Measurements from ENCODE around the gene ETNK2. TPM values are rescaled to one million over a fixed set of nuclear protein-coding genes. Genes with fewer than 3 reads are reported as not detected.

ETNK2 gene
- total and polyA plus RNA-seq, 5 donors = 4.5 to 7.2 (median 5.4) TPM

DNA sequence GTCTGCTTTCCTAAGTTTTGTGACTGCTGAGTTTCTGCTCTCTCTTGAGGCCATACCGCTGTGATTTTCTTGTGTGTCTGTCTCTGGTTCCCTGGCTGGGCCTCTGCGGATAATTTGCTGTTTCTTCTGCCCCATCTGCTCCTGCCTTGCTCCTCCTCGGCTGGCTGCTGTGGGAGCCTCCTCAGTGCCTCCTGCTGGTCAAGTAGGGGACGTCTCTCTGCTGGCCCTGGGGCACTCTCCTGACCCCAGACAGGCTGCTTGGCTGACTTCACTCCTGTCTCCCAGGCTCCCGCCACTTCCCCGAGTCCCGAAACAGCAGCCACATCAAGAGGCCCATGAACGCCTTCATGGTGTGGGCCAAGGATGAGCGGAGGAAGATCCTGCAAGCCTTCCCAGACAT lies 28.5 kb downstream of the ETNK2 start:
- no peaks in the 10 kb centered on the region for H3K9me3 ChIP-seq (ENCODE audit: control insufficient read depth, low read length)
- DNase-seq (no peak), ATAC-seq (no peak)
- WGBS = 71% methylated on average over 9 of the region's 9 CpGs
- H3K27ac ChIP-seq (ENCODE audit: low read length) = no peak overlapping the region
- no peak overlapping the region for H3K4me3 ChIP-seq (ENCODE audit: low read length)
- H3K4me1 ChIP-seq (ENCODE audit: control insufficient read depth, insufficient read depth, low read length) = peaks cover 4% of the 10 kb centered on the region
- no peaks in the 10 kb centered on the region for H3K27me3 ChIP-seq (ENCODE audit: control insufficient read depth, insufficient read depth)
- intact Hi-C loops (cut with DNase I) = loop anchor here in 1 of 4 donors (2.0 kb wide), 1 partner anchor 47 kb away; no protein-coding TSS in a partner anchor

DNA sequence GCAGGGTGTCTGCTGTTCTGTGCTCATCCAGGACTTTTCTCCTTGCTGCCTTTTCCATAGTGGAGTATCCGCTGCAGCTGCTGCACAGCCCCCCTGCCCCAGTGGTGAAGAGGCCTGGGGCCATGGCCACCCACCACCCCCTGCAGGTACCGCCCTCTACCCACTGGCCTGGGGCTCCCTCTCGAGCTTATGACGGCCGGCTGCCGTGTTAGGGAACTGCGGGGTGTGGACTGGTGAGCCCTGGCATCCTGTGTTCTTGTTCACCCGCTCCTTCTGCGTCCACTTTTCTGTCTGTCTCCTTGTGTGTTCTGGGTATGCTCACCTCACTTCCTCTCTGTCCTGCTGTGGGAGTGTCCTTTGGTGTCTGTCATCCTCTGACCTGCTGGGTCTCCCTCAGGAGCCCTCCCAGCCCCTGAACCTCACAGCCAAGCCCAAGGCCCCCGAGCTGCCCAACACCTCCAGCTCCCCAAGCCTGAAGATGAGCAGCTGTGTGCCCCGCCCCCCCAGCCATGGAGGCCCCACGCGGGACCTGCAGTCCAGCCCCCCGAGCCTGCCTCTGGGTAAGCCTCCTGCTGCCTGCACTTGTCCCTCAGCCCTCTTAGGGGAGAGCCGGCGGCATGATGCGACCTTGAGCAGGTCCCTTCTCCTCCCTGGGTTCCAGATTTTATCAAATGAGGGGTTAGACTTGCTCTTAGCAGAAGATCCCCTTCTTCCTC lies 29.8 kb downstream of the ETNK2 start:
- Histone ChIP-seq H3K27me3 (ENCODE audit: control insufficient read depth, insufficient read depth) (no peaks in the 10 kb centered on the region), H3K9me3 (ENCODE audit: control insufficient read depth, low read length) (no peaks in the 10 kb centered on the region), H3K4me3 (ENCODE audit: low read length) (no peak overlapping the region), H3K4me1 (ENCODE audit: control insufficient read depth, insufficient read depth, low read length) (peaks cover 3% of the 10 kb centered on the region), H3K27ac (ENCODE audit: low read length) (no peak overlapping the region)
- intact Hi-C loops (cut with DNase I) = loop anchor here in 1 of 4 donors (2.0 kb wide), 1 partner anchor 45 kb away; no protein-coding TSS in a partner anchor
- ATAC-seq (no peak), DNase-seq (no peak)
- 93% methylated on average over 17 of the region's 17 CpGs for WGBS

DNA sequence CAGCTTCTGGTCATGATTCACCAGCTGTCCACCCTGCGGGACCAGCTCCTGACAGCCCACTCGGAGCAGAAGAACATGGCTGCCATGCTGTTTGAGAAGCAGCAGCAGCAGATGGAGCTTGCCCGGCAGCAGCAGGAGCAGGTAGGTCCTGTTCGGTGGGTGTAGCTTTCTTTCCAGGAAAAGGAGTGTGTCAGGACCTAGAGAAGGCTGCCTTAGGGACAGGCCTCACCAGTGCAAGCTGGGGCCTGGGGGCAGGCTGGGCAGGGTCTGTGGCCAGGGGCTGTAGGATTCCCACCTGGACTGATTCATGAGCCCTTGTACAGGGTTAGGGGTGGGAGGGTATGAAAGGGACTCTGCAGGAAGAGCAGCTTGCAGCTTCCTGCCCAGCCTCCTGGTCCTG lies 35.3 kb downstream of the ETNK2 start:
- WGBS = 93% methylated on average over 4 of the region's 4 CpGs
- intact Hi-C loops (cut with DNase I) = no loop called here
- ATAC-seq = no peak
- H3K4me1 ChIP-seq (ENCODE audit: control insufficient read depth, insufficient read depth, low read length) = no peaks in the 10 kb centered on the region
- H3K27ac ChIP-seq (ENCODE audit: low read length) = no peak overlapping the region
- H3K27me3 ChIP-seq (ENCODE audit: control insufficient read depth, insufficient read depth) = no peaks in the 10 kb centered on the region
- no peak overlapping the region for H3K4me3 ChIP-seq (ENCODE audit: low read length)
- no peaks in the 10 kb centered on the region for H3K9me3 ChIP-seq (ENCODE audit: control insufficient read depth, low read length)
- no peak for DNase-seq

DNA sequence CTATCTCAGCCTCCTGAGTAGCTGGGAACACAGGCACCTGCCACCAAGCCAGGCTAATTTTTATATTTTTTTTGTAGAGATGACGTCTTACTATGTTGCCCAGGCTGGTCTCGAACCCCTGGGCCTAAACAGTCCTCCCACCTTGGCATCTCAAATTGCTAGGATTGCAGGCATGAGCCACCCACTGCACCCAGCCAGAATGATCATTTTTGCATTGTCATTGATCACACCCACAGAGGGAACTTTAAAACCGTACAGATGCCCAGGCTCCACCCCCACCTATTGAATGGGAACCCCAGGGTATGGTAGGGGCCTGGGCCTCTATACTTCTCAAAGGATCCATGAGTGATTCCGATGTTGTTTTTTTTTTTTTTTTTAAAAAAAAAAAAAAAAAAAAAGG lies 36.7 kb downstream of the ETNK2 start:
- H3K9me3 ChIP-seq (ENCODE audit: control insufficient read depth, low read length) = no peaks in the 10 kb centered on the region
- ATAC-seq (no peak), DNase-seq (no peak)
- intact Hi-C loops (cut with DNase I) = no loop called here
- H3K27ac ChIP-seq (ENCODE audit: low read length) = no peak overlapping the region
- 83% methylated on average over 4 of the region's 4 CpGs for WGBS
- no peaks in the 10 kb centered on the region for H3K27me3 ChIP-seq (ENCODE audit: control insufficient read depth, insufficient read depth)
- H3K4me3 ChIP-seq (ENCODE audit: low read length) = no peak overlapping the region
- H3K4me1 ChIP-seq (ENCODE audit: control insufficient read depth, insufficient read depth, low read length) = no peaks in the 10 kb centered on the region

DNA sequence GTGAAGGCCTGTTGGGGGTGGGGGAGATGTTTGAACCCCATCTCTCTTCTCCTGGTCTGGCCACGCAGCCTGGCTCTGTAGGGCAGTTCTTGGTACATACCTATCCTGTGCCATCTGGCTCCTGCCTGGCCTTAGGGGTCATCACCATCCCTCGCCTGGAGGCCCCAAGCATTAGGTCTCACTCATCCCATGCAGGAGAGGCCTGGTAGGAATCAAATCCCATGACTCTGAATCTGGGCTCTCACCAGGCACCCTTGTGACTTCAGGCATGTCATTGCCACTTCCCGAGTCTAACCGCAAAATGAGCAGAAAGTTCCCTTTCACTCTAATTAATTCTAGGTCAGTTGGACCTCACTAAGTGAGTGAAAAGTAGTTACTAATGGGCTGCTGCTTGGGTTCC lies 37.2 kb downstream of the ETNK2 start:
- ATAC-seq (no peak), DNase-seq (peak in 1 of 3 donors; percentile 10)
- intact Hi-C loops (cut with DNase I) = no loop called here
- H3K9me3 ChIP-seq (ENCODE audit: control insufficient read depth, low read length) = no peaks in the 10 kb centered on the region
- WGBS = 90% methylated on average over 4 of the region's 4 CpGs
- no peaks in the 10 kb centered on the region for H3K27me3 ChIP-seq (ENCODE audit: control insufficient read depth, insufficient read depth)
- H3K4me3 ChIP-seq (ENCODE audit: low read length) = no peak overlapping the region
- H3K4me1 ChIP-seq (ENCODE audit: control insufficient read depth, insufficient read depth, low read length) = no peaks in the 10 kb centered on the region
- H3K27ac ChIP-seq (ENCODE audit: low read length) = no peak overlapping the region

DNA sequence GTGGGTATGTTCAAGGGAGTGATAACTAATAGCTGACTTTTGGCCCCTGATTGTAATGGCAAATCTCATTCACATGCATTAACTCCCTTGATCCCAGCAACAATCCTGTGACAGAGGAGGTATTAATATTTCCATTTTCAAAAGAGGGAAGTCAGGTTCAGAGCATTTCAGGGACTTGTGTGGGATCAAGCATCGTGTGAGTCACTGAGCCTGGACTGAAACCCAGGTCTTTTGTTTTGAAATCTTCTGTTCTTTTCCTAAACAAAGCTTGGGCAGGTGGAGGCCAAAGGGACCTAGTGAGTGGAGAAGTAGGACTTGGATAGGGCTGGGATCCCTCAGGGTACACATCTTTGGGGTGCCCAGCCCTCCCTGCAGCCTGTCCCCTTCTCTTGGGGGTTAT lies 37.9 kb downstream of the ETNK2 start:
- no peaks in the 10 kb centered on the region for H3K9me3 ChIP-seq (ENCODE audit: control insufficient read depth, low read length)
- H3K4me1 ChIP-seq (ENCODE audit: control insufficient read depth, insufficient read depth, low read length) = no peaks in the 10 kb centered on the region
- H3K27ac ChIP-seq (ENCODE audit: low read length) = no peak overlapping the region
- intact Hi-C loops (cut with DNase I) = no loop called here
- no peak for DNase-seq
- no peaks in the 10 kb centered on the region for H3K27me3 ChIP-seq (ENCODE audit: control insufficient read depth, insufficient read depth)
- no peak for ATAC-seq
- no peak overlapping the region for H3K4me3 ChIP-seq (ENCODE audit: low read length)
- WGBS = 77% methylated on average over 1 of the region's 1 CpG

DNA sequence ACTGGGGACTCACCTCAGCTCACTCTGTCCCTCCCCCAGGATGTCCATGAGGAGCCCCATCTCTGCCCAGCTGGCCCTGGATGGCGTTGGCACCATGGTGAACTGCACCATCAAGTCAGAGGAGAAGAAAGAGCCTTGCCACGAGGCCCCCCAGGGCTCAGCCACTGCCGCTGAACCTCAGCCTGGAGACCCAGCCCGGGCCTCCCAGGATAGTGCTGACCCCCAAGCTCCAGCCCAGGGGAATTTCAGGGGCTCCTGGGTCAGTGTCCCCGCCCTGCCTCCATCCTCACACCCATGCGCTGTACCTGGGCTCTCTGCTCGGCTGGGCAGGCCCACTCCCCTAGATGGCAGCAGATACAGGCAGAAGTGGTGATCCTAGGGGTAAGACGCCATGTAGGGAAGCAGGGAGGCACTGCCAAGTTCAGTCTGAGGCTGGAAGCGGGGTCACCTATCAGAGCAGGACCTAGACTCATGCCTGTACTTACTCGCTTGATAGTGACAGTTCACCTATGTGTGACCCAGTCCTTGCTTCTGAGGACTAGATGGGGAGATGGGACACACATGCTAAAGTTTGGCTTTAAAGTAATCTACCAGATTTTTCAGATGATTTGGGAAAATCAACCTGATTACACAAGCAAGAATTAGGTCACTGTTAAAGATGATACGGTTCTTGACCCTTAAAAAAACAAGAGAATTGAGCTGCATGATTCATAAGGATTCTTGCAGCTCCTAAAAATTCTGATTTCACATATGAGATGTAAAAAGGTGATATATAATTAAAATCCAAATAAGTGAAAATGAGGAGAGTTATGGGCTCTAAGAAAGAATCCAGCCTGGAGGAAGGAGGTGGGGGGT lies 38.7 kb downstream of the ETNK2 start:
- WGBS = 83% methylated on average over 11 of the region's 11 CpGs
- H3K4me1 ChIP-seq (ENCODE audit: control insufficient read depth, insufficient read depth, low read length) = peaks cover 4% of the 10 kb centered on the region
- no peaks in the 10 kb centered on the region for H3K9me3 ChIP-seq (ENCODE audit: control insufficient read depth, low read length)
- H3K27me3 ChIP-seq (ENCODE audit: control insufficient read depth, insufficient read depth) = no peaks in the 10 kb centered on the region
- no peak overlapping the region for H3K4me3 ChIP-seq (ENCODE audit: low read length)
- H3K27ac ChIP-seq (ENCODE audit: low read length) = no peak overlapping the region
- ATAC-seq = peak in 1 of 2 donors; percentile 29
- intact Hi-C loops (cut with DNase I) = no loop called here
- no peak for DNase-seq

DNA sequence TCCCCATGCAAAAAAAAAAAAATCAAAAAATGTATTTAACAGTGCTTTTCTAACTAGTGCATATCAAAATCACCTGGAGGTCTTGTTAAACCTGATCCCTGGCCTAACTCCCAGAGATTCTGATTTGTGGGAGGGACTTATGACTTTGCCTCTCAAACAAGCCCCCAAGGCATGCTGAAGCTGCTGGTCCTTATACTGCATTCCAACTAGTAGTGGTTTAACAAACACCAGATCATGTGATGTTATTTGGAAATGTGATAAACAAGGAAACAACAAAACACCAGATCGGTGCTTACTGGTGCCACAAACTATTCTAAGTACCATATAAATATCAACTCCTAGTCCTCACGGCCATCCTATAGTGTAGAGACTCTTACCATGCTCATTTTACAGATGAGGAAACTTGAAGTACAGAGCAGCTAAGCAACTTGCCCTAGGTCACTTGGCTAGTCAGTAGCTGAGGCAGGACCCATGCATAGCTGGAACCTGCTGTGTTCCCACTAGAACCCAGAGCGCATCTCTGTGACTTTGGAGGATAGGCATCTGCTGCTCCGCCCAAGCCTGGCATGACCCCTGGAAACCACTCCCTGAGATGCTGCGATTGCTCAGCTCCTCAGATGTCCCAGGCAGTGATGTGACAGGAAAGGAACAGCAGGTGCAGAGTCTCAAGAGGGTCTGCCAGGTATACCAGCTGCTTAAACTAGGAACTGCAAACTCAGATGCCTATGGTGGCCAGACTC lies 40.8 kb downstream of the ETNK2 start:
- DNase-seq (no peak), ATAC-seq (no peak)
- no peaks in the 10 kb centered on the region for H3K9me3 ChIP-seq (ENCODE audit: control insufficient read depth, low read length)
- intact Hi-C loops (cut with DNase I) = no loop called here
- H3K27me3 ChIP-seq (ENCODE audit: control insufficient read depth, insufficient read depth) = no peaks in the 10 kb centered on the region
- WGBS = 83% methylated on average over 5 of the region's 5 CpGs
- no peak overlapping the region for H3K27ac ChIP-seq (ENCODE audit: low read length)
- H3K4me1 ChIP-seq (ENCODE audit: control insufficient read depth, insufficient read depth, low read length) = peaks cover 8% of the 10 kb centered on the region
- H3K4me3 ChIP-seq (ENCODE audit: low read length) = no peak overlapping the region

DNA sequence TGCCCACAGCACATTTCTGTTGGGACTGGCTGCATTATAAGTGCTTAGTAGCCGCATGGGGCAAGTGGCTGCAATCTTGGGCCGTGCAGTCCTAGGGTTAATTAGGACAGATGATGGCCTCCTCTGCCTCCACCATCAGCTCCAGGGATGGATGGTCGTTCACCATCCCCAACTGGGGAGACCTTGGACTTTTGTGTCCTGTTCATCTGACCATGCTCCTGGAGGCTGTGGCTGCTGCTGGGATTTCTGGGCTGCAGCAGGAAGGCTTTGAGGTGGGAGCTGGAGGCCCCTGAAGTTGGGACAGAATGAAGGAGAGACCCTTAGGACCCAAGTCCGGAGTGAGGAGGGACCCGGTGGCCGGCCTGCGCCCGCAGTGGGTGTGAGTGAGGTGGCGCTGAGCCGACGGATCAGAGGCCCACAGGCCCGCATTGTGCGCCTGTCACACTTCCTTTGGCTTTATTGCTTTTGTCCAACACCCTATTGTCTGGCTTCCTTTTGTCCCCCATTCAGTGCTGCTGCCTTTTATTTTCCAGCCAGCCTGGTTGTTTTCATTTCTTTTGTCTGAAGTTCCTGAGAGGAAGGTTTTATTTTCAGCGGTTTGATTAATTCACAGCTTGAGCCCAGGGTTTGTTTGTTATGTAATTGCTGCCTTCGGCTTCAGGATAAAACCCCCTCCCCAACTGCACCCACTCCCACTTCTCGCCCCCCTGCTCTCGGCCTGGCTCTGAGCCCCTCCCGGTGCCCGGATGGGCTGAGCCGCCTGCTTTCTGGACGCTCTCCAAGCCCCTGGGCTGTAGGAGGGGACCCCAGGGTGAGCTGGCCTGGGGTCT lies 43.3 kb downstream of the ETNK2 start:
- 46% methylated on average over 21 of the region's 21 CpGs for WGBS
- Histone ChIP-seq H3K9me3 (ENCODE audit: control insufficient read depth, low read length) (no peaks in the 10 kb centered on the region), H3K4me1 (ENCODE audit: control insufficient read depth, insufficient read depth, low read length) (peaks cover 15% of the 10 kb centered on the region), H3K27me3 (ENCODE audit: control insufficient read depth, insufficient read depth) (no peaks in the 10 kb centered on the region), H3K27ac (ENCODE audit: low read length) (peak overlapping the region; percentile 66), H3K4me3 (ENCODE audit: low read length) (no peak overlapping the region)
- ATAC-seq (peak; percentile 30 to 81), DNase-seq (peak in 1 of 3 donors; percentile 66)
- intact Hi-C loops (cut with DNase I) = no loop called here

DNA sequence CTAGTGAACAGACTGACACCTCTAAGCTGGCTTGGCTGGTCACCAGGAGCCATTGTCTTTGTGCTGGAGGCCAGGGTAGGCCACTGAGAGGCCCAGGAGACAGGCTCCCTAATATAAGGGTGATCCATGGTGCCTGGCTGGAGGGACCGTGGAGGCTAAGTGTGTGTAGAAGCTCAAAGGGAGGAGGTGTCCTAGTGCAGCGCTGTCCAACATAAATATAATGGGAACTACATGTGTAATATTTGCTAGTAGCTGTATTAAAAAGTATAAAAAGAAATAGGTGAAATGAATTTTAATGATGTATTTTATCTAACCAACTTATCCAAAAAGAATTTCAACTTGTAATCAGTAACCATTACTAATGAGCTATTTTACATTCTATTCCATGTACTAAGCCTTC lies 44.0 kb downstream of the ETNK2 start:
- no peak overlapping the region for H3K4me3 ChIP-seq (ENCODE audit: low read length)
- no peak for DNase-seq
- H3K9me3 ChIP-seq (ENCODE audit: control insufficient read depth, low read length) = no peaks in the 10 kb centered on the region
- no peak for ATAC-seq
- H3K27me3 ChIP-seq (ENCODE audit: control insufficient read depth, insufficient read depth) = no peaks in the 10 kb centered on the region
- peaks cover 20% of the 10 kb centered on the region for H3K4me1 ChIP-seq (ENCODE audit: control insufficient read depth, insufficient read depth, low read length)
- intact Hi-C loops (cut with DNase I) = no loop called here
- H3K27ac ChIP-seq (ENCODE audit: low read length) = peak overlapping the region; percentile 66
- WGBS = 83% methylated on average over 2 of the region's 2 CpGs

Measured in right cardiac atrium (tissue), 5 donors.